Naive thymus-derived CD4-positive, alpha-beta T cell (primary cell): Measurements from ENCODE around the gene ADGRG1. TPM values are rescaled to one million over a fixed set of nuclear protein-coding genes. Genes with fewer than 3 reads are reported as not detected.

Experiments
- ATAC-seq: fragments of 150-1000 bp; cut with Tn5 transposase; 2 replicates; pipeline ENCODE4 v1.10.0; 2021; ENCODE audit warnings: mild to moderate bottlenecking, moderate library complexity
- CTCF ChIA-PET: fragments of 350-600 bp; sonication (Branson Sonifier 250); formaldehyde crosslinking; loops from one replicate; lab custom pipeline; 2021; ENCODE audit warnings: antibody characterized with exemption; lab: Charles Lee
- POLR2A ChIA-PET: fragments of 350-600 bp; sonication (Branson Sonifier 250); formaldehyde crosslinking; loops from one replicate; lab custom pipeline; 2021; ENCODE audit warnings: antibody characterized with exemption, inconsistent platforms; lab: Charles Lee
- DNase-seq, 9 donors: peaks; one replicate each; pipeline versions ENCODE4 v3.0.0 to v3.0.0-alpha.2; 2020 to 2022; ENCODE audit warnings: mixed read lengths in 1 of 9
- H3K27ac ChIP-seq: one replicate; pipeline ENCODE4 v1.7.0; 2013; ENCODE audit warnings: mild to moderate bottlenecking, low read depth, low read length, moderate library complexity
- H3K27me3 ChIP-seq, 2 donors: one replicate each; pipeline ENCODE4 v1.7.0; 2013; ENCODE audit warnings: low read length in 2 of 2, mild to moderate bottlenecking in 2 of 2, moderate library complexity in 2 of 2; ENCODE audit not compliant: control insufficient read depth in 2 of 2, insufficient read depth in 2 of 2
- H3K36me3 ChIP-seq, 3 experiments: 1 replicate in 2 of 3; 2 replicates in 1 of 3; pipeline ENCODE4 v1.7.0; 2013; ENCODE audit warnings: low read length in 3 of 3, mild to moderate bottlenecking in 3 of 3, moderate library complexity in 1 of 3; ENCODE audit not compliant: insufficient read depth in 3 of 3, control insufficient read depth in 2 of 3
- H3K4me1 ChIP-seq, 2 donors: one replicate each; pipeline ENCODE4 v1.7.0; 2013; ENCODE audit warnings: low read length in 2 of 2, mild to moderate bottlenecking in 2 of 2, moderate library complexity in 1 of 2; ENCODE audit not compliant: control insufficient read depth in 2 of 2, insufficient read depth in 2 of 2
- H3K4me3 ChIP-seq: 2 replicates; pipeline ENCODE4 v1.7.0; 2013; ENCODE audit warnings: mild to moderate bottlenecking, low read length
- H3K9me3 ChIP-seq, 3 experiments: 1 replicate in 2 of 3; 2 replicates in 1 of 3; pipeline ENCODE4 v1.7.0; 2013; ENCODE audit warnings: low read length in 3 of 3; ENCODE audit not compliant: control insufficient read depth in 2 of 3
- H3K27ac Mint-ChIP-seq, 9 donors: one replicate each; pipeline ENCODE4 v1.8.0; 2020 to 2022; ENCODE audit warnings: mixed read lengths in 9 of 9, mild to moderate bottlenecking in 8 of 9, moderate library complexity in 5 of 9, inconsistent platforms in 2 of 9
- H3K27me3 Mint-ChIP-seq, 5 donors: one replicate each; pipeline ENCODE4 v1.8.0; 2021 to 2022; ENCODE audit warnings: mixed read lengths in 5 of 5, mild to moderate bottlenecking in 1 of 5
- H3K36me3 Mint-ChIP-seq, 5 donors: one replicate each; pipeline ENCODE4 v1.8.0; 2020 to 2022; ENCODE audit warnings: mixed read lengths in 5 of 5, mild to moderate bottlenecking in 3 of 5, inconsistent platforms in 1 of 5
- H3K4me1 Mint-ChIP-seq, 7 donors: one replicate each; pipeline ENCODE4 v1.8.0; 2020 to 2022; ENCODE audit warnings: mixed read lengths in 7 of 7, mild to moderate bottlenecking in 3 of 7, inconsistent platforms in 1 of 7
- H3K4me3 Mint-ChIP-seq, 10 donors: one replicate each; pipeline ENCODE4 v1.8.0; 2020 to 2022; ENCODE audit warnings: mild to moderate bottlenecking in 10 of 10, mixed read lengths in 10 of 10, moderate library complexity in 6 of 10, inconsistent platforms in 2 of 10
- H3K9me3 Mint-ChIP-seq, 11 donors: one replicate each; pipeline ENCODE4 v1.8.0; 2020 to 2022; ENCODE audit warnings: mixed read lengths in 11 of 11, mild to moderate bottlenecking in 4 of 11, inconsistent platforms in 1 of 11, moderate library complexity in 1 of 11
- intact Hi-C, 2 donors: fragments of 100-400 bp; cut with micrococcal nuclease; formaldehyde crosslinking; loops; one replicate each; pipeline ENCODE4 v1.15.1; 2023
- polyA plus RNA-seq, 2 donors: library from polyadenylated mRNA; unstranded; fragments of 300-500 nt; fragmentation: Illumina TruSeq; gene quantifications; one replicate each; pipeline ENCODE4 v1.2.3, GENCODE V29; 2021
- total RNA-seq, 6 experiments: library from RNA in 5 of 6; stranded (reverse) in 5 of 6; gene quantifications; 1 replicate in 5 of 6; 2 replicates in 1 of 6; pipeline ENCODE4 v1.2.3 and lab custom pipeline; 2021 to 2026

The ADGRG1 gene
- total and polyA plus RNA-seq, 7 experiments from 2014 or later: 0.07 to 96.0 (median 1.5) TPM

GRCh38 chr16:57637020-57637419, 8.6 kb downstream of the ADGRG1 start:
- intact Hi-C loops: no loop called here
- no peak for DNase-seq

GRCh38 chr16:57637424-57637823, 9.0 kb downstream of the ADGRG1 start:
- DNase-seq: no peak
- H3K36me3 ChIP-seq: no peaks in the 10 kb centered on the region
- H3K4me1 ChIP-seq: no peaks in the 10 kb centered on the region
- H3K4me3 Mint-ChIP-seq: no peak overlapping the region
- H3K9me3 Mint-ChIP-seq: no peaks in the 10 kb centered on the region
- H3K27ac Mint-ChIP-seq: no peak overlapping the region
- peaks cover 0 to 27% (median 8%) of the 10 kb centered on the region in 5 donors for H3K27me3 Mint-ChIP-seq
- POLR2A ChIA-PET: no interaction called here
- H3K36me3 Mint-ChIP-seq: peaks cover 0 to 4% (median 0%) of the 10 kb centered on the region in 5 donors
- no peaks in the 10 kb centered on the region for H3K9me3 ChIP-seq
- H3K27ac ChIP-seq: no peak overlapping the region
- no peaks in the 10 kb centered on the region for H3K27me3 ChIP-seq
- CTCF ChIA-PET: interaction anchor here (0.7 to 1.1 kb wide), 2 partner anchors 9 to 15 kb away, joined by 3 read pairs; no protein-coding TSS in a partner anchor
- no peak for ATAC-seq
- H3K4me3 ChIP-seq: no peak overlapping the region
- H3K4me1 Mint-ChIP-seq: peaks cover 0 to 4% (median 0%) of the 10 kb centered on the region in 7 donors
- intact Hi-C loops: no loop called here

More at GRCh38 chr16:57637020-57637419, 8.6 kb downstream of the ADGRG1 start:
- CTCF ChIA-PET: interaction anchor here (1.1 kb wide), 1 partner anchor 9 kb away, joined by 3 read pairs; no protein-coding TSS in a partner anchor
- no peak overlapping the region for H3K4me3 ChIP-seq
- Mint-ChIP-seq H3K9me3 (no peaks in the 10 kb centered on the region), H3K27ac (no peak overlapping the region), H3K27me3 (peaks cover 0 to 27% (median 8%) of the 10 kb centered on the region in 5 donors), H3K4me1 (peaks cover 0 to 4% (median 0%) of the 10 kb centered on the region in 7 donors), H3K36me3 (peaks cover 0 to 4% (median 0%) of the 10 kb centered on the region in 5 donors), H3K4me3 (no peak overlapping the region)
- ATAC-seq: no peak
- H3K27me3 ChIP-seq: no peaks in the 10 kb centered on the region
- POLR2A ChIA-PET: no interaction called here
- H3K4me1 ChIP-seq: no peaks in the 10 kb centered on the region
- H3K27ac ChIP-seq: no peak overlapping the region
- no peaks in the 10 kb centered on the region for H3K36me3 ChIP-seq
- no peaks in the 10 kb centered on the region for H3K9me3 ChIP-seq

GRCh38 chr16:57637965-57638364, 9.5 kb downstream of the ADGRG1 start:
- H3K27ac Mint-ChIP-seq: no peak overlapping the region
- CTCF ChIA-PET: interaction anchor here (0.7 kb wide), 1 partner anchor 15 kb away, joined by 3 read pairs; no protein-coding TSS in a partner anchor
- H3K4me3 ChIP-seq: no peak overlapping the region
- H3K27me3 Mint-ChIP-seq: peaks cover 0 to 27% (median 8%) of the 10 kb centered on the region in 5 donors
- intact Hi-C loops: no loop called here
- POLR2A ChIA-PET: no interaction called here
- H3K36me3 Mint-ChIP-seq: peaks cover 0 to 4% (median 0%) of the 10 kb centered on the region in 5 donors
- H3K4me3 Mint-ChIP-seq: no peak overlapping the region
- H3K27ac ChIP-seq: no peak overlapping the region
- H3K9me3 Mint-ChIP-seq: no peaks in the 10 kb centered on the region
- H3K4me1 ChIP-seq: no peaks in the 10 kb centered on the region
- no peaks in the 10 kb centered on the region for H3K9me3 ChIP-seq
- H3K4me1 Mint-ChIP-seq: peaks cover 0 to 4% (median 0%) of the 10 kb centered on the region in 7 donors
- no peaks in the 10 kb centered on the region for H3K36me3 ChIP-seq
- H3K27me3 ChIP-seq: no peaks in the 10 kb centered on the region
- ATAC-seq (no peak), DNase-seq (no peak)

GRCh38 chr16:57638381-57638780, 10.0 kb downstream of the ADGRG1 start:
- H3K4me3 Mint-ChIP-seq: peak overlapping the region in 1 of 10 donors; percentile 38
- Histone ChIP-seq H3K4me3 (no peak overlapping the region), H3K4me1 (no peaks in the 10 kb centered on the region), H3K36me3 (no peaks in the 10 kb centered on the region), H3K27me3 (no peaks in the 10 kb centered on the region), H3K27ac (no peak overlapping the region), H3K9me3 (no peaks in the 10 kb centered on the region)
- CTCF ChIA-PET: interaction anchor here (0.7 kb wide), 1 partner anchor 14 kb away, joined by 3 read pairs; no protein-coding TSS in a partner anchor
- DNase-seq (no peak), ATAC-seq (no peak)
- peaks cover 0 to 4% (median 0%) of the 10 kb centered on the region in 7 donors for H3K4me1 Mint-ChIP-seq
- peak overlapping the region in 1 of 9 donors; percentile 28 for H3K27ac Mint-ChIP-seq
- H3K9me3 Mint-ChIP-seq: no peaks in the 10 kb centered on the region
- H3K36me3 Mint-ChIP-seq: peaks cover 0 to 4% (median 0%) of the 10 kb centered on the region in 5 donors
- intact Hi-C loops: no loop called here
- peaks cover 0 to 27% (median 8%) of the 10 kb centered on the region in 5 donors for H3K27me3 Mint-ChIP-seq
- POLR2A ChIA-PET: no interaction called here

- H3K9me3 Mint-ChIP-seq: no peaks in the 10 kb centered on the region
- peaks cover 0 to 4% (median 0%) of the 10 kb centered on the region in 7 donors for H3K4me1 Mint-ChIP-seq
- ATAC-seq: peak; percentile 35
Measured at GRCh38 chr16:57639172-57639887, 10.9 kb downstream of the ADGRG1 start.

GRCh38 chr16:57640185-57640584, 11.8 kb downstream of the ADGRG1 start:
- no peak for DNase-seq
- Mint-ChIP-seq H3K9me3 (no peaks in the 10 kb centered on the region), H3K36me3 (peaks cover 0 to 4% (median 0%) of the 10 kb centered on the region in 5 donors), H3K27me3 (peaks cover 0 to 27% (median 8%) of the 10 kb centered on the region in 5 donors), H3K4me3 (no peak overlapping the region), H3K27ac (peak overlapping the region in 1 of 9 donors; percentile 11), H3K4me1 (peaks cover 0 to 4% (median 0%) of the 10 kb centered on the region in 7 donors)
- no peaks in the 10 kb centered on the region for H3K36me3 ChIP-seq
- ATAC-seq: no peak
- intact Hi-C loops: no loop called here
- H3K4me3 ChIP-seq: no peak overlapping the region
- no peaks in the 10 kb centered on the region for H3K4me1 ChIP-seq
- H3K9me3 ChIP-seq: no peaks in the 10 kb centered on the region
- ChIA-PET POLR2A (no interaction called here), CTCF (interaction anchor here (1.0 to 2.1 kb wide), 2 partner anchors 8 to 49 kb away, joined by 3 to 6 read pairs; no protein-coding TSS in a partner anchor)
- H3K27me3 ChIP-seq: no peaks in the 10 kb centered on the region
- no peak overlapping the region for H3K27ac ChIP-seq

More at GRCh38 chr16:57639172-57639887, 10.9 kb downstream of the ADGRG1 start:
- Histone ChIP-seq H3K4me3 (no peak overlapping the region), H3K4me1 (no peaks in the 10 kb centered on the region), H3K36me3 (no peaks in the 10 kb centered on the region), H3K27ac (no peak overlapping the region), H3K9me3 (no peaks in the 10 kb centered on the region), H3K27me3 (no peaks in the 10 kb centered on the region)
- H3K27me3 Mint-ChIP-seq: peaks cover 0 to 27% (median 8%) of the 10 kb centered on the region in 5 donors
- ChIA-PET CTCF (interaction anchor here (0.7 to 2.1 kb wide), 3 partner anchors 9 to 48 kb away, joined by 3 to 6 read pairs (median 6); no protein-coding TSS in a partner anchor), POLR2A (no interaction called here)
- H3K36me3 Mint-ChIP-seq: peaks cover 0 to 4% (median 0%) of the 10 kb centered on the region in 5 donors
- peak in 7 of 9 donors; percentile 18 to 54 (median 35) for DNase-seq
- intact Hi-C loops: no loop called here
- peak overlapping the region in 1 of 9 donors; percentile 59 for H3K27ac Mint-ChIP-seq
- H3K4me3 Mint-ChIP-seq: no peak overlapping the region
